ENCODE results near the gene IGF2R. TPM values are rescaled to one million over a fixed set of nuclear protein-coding genes. Genes with fewer than 3 reads are reported as not detected.

The IGF2R gene
- total RNA-seq, 2 donors from 2014 or later = 60.3 to 91.3 TPM

- no peak overlapping the region for H3K27ac ChIP-seq
- H3K36me3 ChIP-seq = no peaks in the 10 kb centered on the region
- DNase-seq (ENCODE audit: low spot score) = no peak
- WGBS = 68% methylated on average over 11 of the region's 11 CpGs
- no peaks in the 10 kb centered on the region for H3K27me3 ChIP-seq (replicated peaks; ENCODE audit: insufficient read depth)
- H3K4me3 ChIP-seq = no peak overlapping the region
- intact Hi-C loops (cut with DNase I) = no loop called here
- H3K4me1 ChIP-seq (replicated peaks) = peaks cover 15% of the 10 kb centered on the region
- H3K9me3 ChIP-seq = no peaks in the 10 kb centered on the region
- TF ChIP-seq POLR2AphosphoS5 (IDR thresholded peaks at IDR 0.05) (no peak), POLR2A (IDR thresholded peaks at IDR 0.05) (no peak)
- TF ChIP-seq, protein P1, sequence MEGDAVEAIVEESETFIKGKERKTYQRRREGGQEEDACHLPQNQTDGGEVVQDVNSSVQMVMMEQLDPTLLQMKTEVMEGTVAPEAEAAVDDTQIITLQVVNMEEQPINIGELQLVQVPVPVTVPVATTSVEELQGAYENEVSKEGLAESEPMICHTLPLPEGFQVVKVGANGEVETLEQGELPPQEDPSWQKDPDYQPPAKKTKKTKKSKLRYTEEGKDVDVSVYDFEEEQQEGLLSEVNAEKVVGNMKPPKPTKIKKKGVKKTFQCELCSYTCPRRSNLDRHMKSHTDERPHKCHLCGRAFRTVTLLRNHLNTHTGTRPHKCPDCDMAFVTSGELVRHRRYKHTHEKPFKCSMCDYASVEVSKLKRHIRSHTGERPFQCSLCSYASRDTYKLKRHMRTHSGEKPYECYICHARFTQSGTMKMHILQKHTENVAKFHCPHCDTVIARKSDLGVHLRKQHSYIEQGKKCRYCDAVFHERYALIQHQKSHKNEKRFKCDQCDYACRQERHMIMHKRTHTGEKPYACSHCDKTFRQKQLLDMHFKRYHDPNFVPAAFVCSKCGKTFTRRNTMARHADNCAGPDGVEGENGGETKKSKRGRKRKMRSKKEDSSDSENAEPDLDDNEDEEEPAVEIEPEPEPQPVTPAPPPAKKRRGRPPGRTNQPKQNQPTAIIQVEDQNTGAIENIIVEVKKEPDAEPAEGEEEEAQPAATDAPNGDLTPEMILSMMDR (IDR thresholded peaks at IDR 0.05) = no peak
Observed at GRCh38 chr6:159985296-159985945, 16.5 kb downstream of the IGF2R start.

DNA sequence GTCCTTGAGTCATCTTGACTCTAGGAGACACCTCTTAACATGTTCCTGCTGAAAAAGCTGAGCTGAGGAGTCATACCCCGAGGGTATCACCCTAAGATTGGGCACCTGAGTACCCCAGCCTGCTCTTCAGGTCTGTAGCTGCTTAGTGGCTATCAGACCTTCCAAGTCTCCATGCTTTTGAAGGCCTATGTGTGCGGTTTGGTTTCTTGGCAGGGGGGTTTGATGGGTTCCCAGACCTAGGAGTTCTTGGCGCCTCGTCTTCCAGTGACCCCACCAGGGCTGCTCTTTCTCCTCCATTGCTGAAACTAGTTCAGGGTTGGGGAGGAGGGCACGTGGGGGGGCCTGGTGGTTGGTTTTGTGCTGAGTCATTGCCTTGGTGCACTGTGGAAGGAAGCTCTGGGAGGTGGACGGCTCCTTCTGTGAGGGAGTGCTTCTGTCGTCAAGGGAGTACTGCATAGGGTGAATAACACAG is 20.1 kb downstream of the IGF2R start:
- Histone ChIP-seq H3K9me3 (no peaks in the 10 kb centered on the region), H3K4me1 (replicated peaks) (no peaks in the 10 kb centered on the region), H3K27me3 (replicated peaks; ENCODE audit: insufficient read depth) (no peaks in the 10 kb centered on the region), H3K4me3 (no peak overlapping the region), H3K36me3 (no peaks in the 10 kb centered on the region), H3K27ac (no peak overlapping the region)
- TF ChIP-seq POLR2AphosphoS5 (IDR thresholded peaks at IDR 0.05) = no peak
- TF ChIP-seq, protein P1 (IDR thresholded peaks at IDR 0.05) = no peak
- TF ChIP-seq POLR2A (IDR thresholded peaks at IDR 0.05) = no peak
- WGBS = 75% methylated on average over 7 of the region's 7 CpGs
- intact Hi-C loops (cut with DNase I) = no loop called here
- no peak for DNase-seq (ENCODE audit: low spot score)

DNA sequence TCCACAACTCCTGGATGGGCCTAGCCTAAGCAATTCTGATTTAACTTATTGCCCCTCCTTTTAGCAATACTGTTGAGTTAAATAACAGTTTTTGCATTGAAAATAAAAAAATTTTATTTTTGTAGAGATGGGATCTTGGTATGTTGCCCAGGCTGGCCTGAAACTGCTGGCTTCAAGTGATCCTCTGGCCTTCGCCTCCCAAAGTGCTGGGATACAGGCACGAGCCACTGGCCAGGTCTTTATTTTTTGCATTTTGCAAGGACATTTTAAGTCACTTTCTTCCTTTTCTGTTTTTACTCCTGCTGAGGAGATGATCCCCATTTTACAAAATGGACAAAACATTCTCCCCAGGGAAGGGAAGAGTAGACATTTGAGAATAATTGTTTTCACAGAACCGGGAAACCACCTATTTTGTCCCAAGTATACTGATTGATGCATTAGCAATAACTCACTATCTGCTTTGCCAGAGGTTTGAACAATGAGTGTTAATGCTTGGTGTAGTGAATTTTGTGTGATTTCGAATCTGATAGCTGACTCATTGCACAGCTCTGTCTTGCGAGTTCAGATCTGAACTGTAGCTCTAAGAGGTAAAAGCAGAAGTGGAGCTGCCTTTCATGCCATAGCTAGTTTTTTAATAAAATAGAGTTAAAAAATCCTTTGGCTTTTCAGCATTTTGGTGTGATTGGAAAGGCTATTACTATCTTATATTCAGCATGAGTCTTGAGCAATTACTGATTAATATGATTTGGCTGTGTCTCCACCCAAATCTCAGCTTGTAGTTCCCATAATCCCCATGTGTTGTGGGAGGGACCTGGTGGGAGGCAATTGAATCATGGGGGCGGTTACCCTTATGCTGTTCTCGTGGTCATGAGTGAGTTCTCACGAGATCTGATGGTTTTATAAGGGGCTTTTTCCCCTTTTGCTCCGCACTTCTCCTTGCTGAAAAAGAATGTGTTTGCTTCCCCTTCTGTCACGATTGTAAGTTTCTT is 20.9 kb downstream of the IGF2R start:
- Histone ChIP-seq H3K4me3 (no peak overlapping the region), H3K4me1 (replicated peaks) (no peaks in the 10 kb centered on the region), H3K27me3 (replicated peaks; ENCODE audit: insufficient read depth) (no peaks in the 10 kb centered on the region), H3K9me3 (no peaks in the 10 kb centered on the region), H3K27ac (no peak overlapping the region), H3K36me3 (no peaks in the 10 kb centered on the region)
- intact Hi-C loops (cut with DNase I) = no loop called here
- 76% methylated on average over 10 of the region's 10 CpGs for WGBS
- TF ChIP-seq POLR2A (IDR thresholded peaks at IDR 0.05) = no peak
- TF ChIP-seq, protein P1 (IDR thresholded peaks at IDR 0.05) = no peak
- TF ChIP-seq POLR2AphosphoS5 (IDR thresholded peaks at IDR 0.05) = no peak
- DNase-seq (ENCODE audit: low spot score) = no peak

- Histone ChIP-seq H3K27me3 (replicated peaks; ENCODE audit: insufficient read depth) (no peaks in the 10 kb centered on the region), H3K9me3 (no peaks in the 10 kb centered on the region), H3K36me3 (no peaks in the 10 kb centered on the region), H3K4me3 (no peak overlapping the region), H3K27ac (no peak overlapping the region), H3K4me1 (replicated peaks) (no peaks in the 10 kb centered on the region)
- 77% methylated on average over 1 of the region's 1 CpG for WGBS
- TF ChIP-seq POLR2AphosphoS5 (IDR thresholded peaks at IDR 0.05) (no peak), POLR2A (IDR thresholded peaks at IDR 0.05) (no peak)
- TF ChIP-seq, protein P1 (IDR thresholded peaks at IDR 0.05) = no peak
- intact Hi-C loops (cut with DNase I) = no loop called here
- no peak for DNase-seq (ENCODE audit: low spot score)
Observed at GRCh38 chr6:159992366-159992765, 23.5 kb downstream of the IGF2R start.
